Pulmonary artery endothelial cell (primary cell): ENCODE measurements around the gene LRRC25. TPM values are rescaled to one million over a fixed set of nuclear protein-coding genes. Genes with fewer than 3 reads are reported as not detected.

ENCODE experiments used
- DNase-seq: peaks from one replicate; pipeline ENCODE4 v3.0.0-alpha.2; 2011; ENCODE audit warnings: low read depth, low spot score
- total RNA-seq: library from RNA; depleted of rRNA; stranded (reverse); fragments of >200 nt; gene quantifications from 2 replicates; pipeline ENCODE4 v1.2.3, GENCODE V29; 2014

LRRC25 gene
- total RNA-seq: not detected in 2 replicates

DNA sequence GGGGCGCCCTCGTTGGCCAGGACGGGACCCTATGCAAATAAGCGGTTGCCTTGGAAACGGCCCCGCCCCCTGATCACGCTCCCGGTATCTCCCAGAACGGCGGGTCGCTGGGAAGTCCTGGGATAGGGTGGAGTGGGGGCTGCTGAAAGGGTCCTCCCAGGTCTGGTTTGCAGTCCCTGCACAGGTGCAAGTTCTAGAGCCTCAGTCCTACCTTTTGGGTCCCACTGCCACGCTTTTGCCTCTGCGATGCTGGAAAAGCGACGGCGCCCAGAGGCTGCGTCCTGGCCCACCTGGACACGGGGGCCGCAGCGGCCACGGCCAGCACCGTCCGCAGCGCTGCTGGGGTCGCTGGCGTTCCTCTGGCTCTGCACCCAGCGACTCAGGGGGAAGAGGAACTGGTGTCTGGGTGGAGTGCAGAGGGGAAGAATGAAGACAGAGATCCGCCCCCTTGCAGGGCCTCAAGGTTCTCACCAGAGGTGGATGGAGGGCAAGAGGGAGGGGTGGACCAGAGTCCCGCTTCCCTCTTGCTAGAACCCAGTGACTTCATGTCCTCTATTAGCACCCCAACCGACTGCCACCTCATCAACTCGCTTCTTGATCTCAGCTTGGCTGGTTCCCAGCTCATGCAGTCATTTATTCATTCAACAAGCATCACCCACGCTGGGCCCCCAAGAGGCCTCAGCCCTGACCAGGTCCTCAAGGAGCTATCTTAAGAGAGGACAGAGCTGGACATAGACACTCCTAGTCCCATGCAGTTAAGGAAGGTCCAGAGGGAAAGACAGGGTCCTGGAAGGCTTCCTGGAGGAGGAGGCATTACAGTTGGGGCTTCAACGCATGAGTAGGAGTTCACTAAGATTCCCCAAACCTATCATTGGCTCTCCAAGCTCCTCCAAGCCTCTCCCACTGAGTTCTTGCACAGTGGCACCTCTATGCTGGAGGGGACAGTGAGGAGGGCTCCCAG, at the start of gene LRRC25:
Gene LRRC25 (minus strand): TSS at position 381 of the 961 bp plus-strand sequence. CDS start 659 bp downstream, outside the sequence.
- no peak for DNase-seq

DNA sequence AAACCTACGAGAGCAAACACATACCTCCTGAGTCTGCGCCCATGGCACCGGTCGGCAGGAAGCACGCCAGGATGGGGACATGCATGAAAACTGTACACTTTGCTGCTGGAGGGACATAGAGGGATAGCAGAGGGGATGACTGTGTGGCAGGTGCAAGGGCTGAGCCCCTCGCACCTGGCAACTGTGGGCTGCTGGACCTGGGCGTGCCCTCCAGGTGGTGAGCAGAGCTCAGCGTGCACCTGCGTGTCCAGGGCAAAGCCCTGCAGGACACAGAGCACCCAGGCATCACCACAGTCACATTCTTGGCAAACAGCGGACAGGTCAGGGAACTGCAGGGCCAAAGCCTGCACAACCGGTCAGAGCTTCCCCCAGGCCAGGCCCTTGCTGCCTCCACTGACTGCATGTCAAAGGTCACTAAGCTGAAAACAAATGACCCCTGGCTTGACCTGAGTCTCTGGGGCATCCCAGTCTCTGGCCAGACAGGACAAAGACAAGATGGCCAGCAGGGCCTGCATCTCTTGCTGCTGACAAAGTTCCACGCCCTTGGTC, 49.5 kb upstream of the LRRC25 start:
- no peak for DNase-seq

DNA sequence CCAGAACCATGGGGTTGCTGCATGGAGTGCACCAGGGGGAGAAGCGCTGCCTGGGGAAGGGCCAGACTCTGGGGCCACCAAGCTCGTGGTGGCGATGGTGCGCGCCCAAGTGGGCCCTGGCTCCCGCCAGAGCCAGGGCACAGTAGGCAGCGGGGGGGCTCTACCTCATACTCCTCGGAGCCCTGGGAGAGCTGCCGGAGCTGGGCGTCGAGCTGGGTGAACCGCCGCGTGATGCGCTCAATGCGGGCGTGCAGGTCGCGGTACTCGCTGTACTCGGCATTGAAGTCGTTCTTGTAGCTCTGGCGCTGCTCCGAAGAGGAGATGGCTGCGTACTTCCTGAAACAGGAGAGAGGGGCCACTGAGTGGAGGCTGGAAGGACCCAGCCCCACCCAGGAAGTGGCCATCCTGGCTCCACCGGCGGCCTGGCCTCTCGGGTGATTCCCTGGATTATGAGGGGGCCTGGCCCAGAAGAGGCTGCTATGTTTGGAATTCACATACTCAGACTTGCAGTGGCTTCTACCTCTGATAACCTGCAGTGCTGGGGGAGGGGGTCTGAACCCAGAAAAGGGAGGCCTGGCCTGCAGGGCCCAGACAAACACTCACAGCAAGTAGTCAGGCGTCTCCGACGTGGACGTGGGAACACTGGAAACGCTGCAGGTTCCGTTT, 48.9 kb upstream of the LRRC25 start:
- DNase-seq: no peak

GRCh38 chr19:18445262-18445948, 48.0 kb upstream of the LRRC25 start:
- no peak for DNase-seq

DNA sequence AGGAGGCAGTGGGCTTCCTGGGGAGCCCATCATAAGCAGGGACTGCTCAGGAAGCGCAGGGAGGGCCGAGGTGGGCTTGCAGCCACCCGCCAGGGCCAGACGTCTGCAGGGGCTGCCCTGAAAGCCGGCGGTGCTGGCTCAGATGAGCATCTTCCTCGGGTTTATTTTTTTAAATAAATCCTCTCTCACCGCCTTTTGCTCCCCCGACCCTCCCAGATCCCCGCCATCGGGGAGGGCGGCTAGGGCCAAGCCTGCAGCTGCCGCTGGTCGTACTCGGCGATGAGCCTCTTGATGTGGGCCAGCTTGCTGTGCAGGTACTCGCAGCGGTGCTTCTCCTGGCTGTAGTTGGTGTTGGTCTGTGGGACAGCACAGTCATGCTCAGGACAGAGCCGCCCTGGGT, 47.1 kb upstream of the LRRC25 start:
- no peak for DNase-seq

- no peak for DNase-seq
Observed at GRCh38 chr19:18443831-18444230, 46.4 kb upstream of the LRRC25 start.

- DNase-seq: no peak
Observed at GRCh38 chr19:18443406-18443805, 46.0 kb upstream of the LRRC25 start.

- DNase-seq: no peak
Observed at GRCh38 chr19:18442941-18443340, 45.5 kb upstream of the LRRC25 start.

- DNase-seq: no peak
Observed at GRCh38 chr19:18441804-18442788, 44.7 kb upstream of the LRRC25 start.

DNA sequence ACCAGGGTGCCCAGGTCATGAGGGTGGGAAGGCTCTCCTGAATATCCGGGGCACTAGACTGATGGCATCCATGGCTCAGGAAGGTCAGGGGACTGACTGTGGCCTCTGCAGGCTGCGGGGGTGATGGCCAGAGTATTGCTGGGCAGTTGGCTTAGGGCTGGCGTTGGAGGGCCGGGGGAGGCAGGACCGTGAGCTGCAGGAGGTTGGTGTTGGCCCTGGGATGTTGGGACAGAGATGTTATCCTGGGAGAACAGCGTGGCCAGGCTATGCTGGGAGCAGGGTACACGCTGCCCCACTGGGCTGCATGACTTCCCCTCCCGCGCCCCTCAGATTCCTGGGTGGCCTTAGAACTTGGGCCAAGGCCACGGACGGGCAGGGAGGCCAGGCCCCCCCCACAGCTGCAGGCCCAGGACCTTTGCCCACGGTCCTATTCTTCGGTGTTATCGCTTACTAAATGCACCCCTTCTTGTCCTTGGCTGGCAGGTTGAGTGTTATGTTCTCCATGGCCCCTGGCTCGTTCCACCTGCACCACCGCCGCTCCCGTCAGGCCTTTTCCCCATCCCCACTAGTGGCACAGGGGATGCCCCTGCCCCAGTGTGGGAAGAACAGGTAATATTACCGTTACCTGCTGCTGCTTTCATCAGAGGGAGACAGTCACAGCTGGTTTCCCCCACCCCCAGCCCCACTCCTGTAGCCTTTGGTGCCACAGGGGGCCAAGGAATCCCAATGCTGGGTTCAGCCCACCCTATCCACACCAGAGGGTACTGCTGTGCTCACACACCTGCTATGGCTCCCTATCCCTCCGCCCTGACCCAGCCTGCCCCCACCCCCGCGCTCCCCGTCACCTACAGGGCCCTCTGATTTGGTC, 43.7 kb upstream of the LRRC25 start:
- DNase-seq: no peak

DNA sequence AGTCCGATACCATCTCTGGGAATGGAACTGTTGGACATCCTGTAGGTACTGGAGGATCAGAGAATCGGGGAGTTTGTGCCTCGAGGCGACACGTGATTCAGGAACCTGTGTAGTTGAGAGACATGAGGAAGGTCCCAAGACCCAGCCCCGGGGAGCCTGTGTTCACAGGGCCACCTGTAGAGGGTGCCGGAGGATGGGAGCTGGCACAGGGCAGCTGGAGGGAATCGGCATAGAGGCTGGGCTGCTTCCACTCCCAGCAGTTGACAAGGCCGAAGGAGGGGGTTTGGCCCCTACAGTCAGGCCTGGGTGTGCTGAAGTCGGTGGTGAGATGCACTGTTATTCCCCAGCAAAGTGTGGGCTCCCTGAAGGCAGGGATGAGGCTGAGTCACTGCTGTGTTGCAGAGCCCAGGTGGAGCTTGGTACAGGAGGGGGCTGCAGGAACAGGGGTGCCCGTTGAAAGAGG, 43.0 kb upstream of the LRRC25 start:
- DNase-seq: no peak

DNA sequence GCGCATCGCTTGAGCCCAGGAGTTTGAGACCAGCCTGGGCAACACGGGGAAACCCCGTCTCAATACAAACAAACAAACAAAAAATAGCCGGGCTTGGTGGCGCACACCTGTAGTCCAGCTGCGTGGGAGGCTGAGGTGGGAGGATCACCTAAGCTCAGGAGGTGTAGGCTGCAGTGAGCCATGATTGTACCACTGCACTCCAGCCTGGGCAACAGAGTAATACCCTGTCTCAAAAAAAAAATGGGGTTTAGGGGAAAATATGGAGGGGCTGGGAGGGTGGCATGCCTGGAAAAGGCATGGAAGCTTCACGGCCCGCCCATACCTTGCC, 42.5 kb upstream of the LRRC25 start:
- DNase-seq: no peak

GRCh38 chr19:18439025-18439909, 41.8 kb upstream of the LRRC25 start:
- DNase-seq: no peak

DNA sequence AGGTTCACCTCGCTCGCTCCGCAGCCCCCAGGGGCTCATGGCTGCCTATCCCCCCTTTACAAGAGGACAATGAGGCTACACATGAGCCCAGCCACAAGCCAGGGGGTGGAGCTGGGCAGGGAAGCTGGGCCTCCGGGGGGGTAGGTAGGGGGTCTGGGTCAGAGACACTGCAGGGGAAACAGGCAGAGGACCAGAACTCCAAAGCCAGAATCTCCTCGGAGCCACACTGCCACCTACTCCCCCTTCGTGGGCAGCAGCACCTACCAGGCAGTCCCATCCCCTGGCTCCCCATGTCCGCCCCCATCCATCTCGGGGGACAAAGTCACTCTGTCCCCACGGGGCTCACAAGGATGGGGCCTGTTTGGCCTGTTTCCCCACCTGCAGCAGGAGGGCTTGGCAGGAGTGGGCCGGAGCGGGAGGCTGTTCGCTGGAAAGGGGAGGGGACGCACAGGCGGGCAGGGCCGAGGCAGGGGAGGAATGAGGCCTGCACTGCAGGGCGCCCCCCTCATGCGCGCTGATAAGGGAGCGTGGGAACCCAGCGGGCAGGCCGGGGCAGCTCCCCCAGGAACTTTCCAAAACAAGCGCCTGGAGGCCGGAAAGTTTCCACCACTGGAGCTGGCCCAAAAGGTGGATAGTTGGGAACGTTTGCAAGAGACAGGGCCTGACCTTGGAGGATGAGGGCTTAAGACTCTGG, 41.1 kb upstream of the LRRC25 start:
- no peak for DNase-seq

DNA sequence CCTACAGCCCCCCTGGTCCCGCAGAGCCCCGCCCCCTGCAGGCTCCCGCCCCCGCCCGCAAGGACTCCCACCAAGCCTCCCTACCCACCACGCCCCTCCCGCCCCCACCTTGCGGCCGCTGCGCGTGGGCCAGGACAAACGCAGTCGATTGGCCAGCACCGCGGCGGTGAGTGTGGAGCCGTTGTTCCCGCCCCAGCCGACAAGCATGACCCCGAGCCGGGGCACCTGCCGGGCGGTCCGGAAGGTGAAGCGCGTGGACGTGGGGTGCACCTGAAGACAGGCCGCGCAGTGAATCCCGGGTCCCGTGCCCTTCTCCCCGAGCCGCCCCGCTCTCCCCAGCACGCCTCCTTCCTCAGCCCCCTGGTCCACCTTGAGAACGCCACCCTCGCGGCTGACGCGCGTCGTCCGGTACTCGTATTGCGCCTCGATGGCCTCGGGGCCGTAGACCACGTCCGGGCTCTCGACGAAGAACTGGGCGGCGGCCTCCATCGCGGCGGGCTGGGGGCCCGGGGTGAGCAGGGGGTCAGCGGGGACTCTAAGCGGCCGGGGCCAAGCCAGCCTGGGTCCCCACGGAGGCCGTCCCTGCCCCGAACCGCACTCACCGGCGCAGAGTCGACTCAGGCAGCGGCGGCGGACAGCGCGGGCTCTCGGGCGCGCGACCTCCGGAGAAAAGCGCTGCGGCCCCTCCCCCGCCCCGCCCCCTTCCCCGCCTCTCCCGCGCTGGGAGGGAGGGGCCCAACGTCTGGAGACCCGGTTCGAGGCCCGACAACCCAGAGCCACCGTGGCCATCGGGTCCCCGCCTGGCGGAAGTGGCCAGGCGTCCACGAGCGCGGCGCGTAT, 40.3 kb upstream of the LRRC25 start, which contains the start of gene ISYNA1:
Gene ISYNA1 (minus strand): TSS at position 643 of the 840 bp plus-strand sequence. CDS start 154 bp downstream, at position 489.
- no peak for DNase-seq

- DNase-seq: no peak
Observed at GRCh38 chr19:18436671-18437490, 39.5 kb upstream of the LRRC25 start.
